22Rv1 (cell line): ENCODE measurements around the gene MITD1.

Experiments used
- H3K27ac ChIP-seq: fragments of 450-650 bp; 2 replicates; pipeline ENCODE4 v1.5.1; 2017
- ZFX ChIP-seq: fragments of 450-650 bp; IDR thresholded peaks from 2 replicates; pipeline ENCODE4 v1.6.1; 2017; ENCODE audit warnings: antibody characterized with exemption, borderline replicate concordance
- TF ChIP-seq, protein P1 (sequence below): fragments of 450-650 bp; IDR thresholded peaks from 2 replicates; pipeline ENCODE4 v1.5.1; 2017; ENCODE audit warnings: mild to moderate bottlenecking

The MITD1 gene

DNA sequence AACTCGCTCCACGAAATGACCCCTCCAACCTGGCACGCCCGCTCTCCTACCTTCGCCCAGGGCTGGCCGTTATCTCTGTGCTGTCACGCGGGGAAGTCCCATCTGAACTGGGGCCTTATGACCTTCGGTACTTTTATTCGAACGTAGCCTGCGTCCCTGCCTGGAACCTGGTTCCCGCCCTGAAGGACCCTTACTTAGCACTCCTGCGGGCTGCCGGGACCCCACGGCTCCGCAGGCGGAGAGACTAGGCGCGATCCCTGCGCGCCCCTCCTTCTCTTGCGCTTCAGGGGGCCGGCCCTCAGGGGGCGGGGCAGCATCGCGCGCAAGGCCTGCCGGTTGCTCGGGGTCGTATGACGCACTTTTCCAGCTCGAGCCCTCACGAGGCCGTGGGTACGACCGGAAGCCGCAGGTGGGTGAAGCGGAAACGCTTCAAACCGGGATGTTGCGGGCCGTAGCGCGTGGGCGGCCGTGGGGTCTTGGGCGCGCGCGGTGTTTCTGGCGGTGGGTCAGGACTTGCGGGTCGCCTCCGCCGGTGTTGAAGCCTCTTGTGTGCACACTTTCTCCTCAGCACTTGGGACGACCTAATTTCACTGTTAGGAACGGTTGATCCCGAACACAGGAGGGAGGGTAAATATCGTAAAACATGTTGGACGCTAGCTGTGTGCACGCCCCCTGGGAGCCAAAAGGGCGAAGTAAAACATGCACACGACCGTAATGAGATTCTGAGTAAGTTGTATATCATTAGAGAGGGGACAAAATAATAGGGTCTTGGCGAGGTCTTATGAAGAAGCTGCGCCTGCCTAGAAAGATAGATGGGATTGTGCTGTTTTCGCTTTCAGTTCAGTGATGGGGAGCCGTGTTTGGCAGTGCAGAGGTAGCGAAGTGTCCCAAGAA lies 26.0 kb downstream of the MITD1 start, which contains the start of the genes LIPT1 and TSGA10:
Gene LIPT1 (plus strand): TSS at position 325 of the 894 bp plus-strand sequence. CDS start 6,991 bp downstream, outside the sequence.
Gene TSGA10 (minus strand): TSS at position 300 of the 894 bp plus-strand sequence. CDS start 45,503 bp downstream, outside the sequence.
- H3K27ac ChIP-seq: peak within 1 kb of the TSS; percentile 82
- TF ChIP-seq ZFX: no peak
- TF ChIP-seq, protein P1, sequence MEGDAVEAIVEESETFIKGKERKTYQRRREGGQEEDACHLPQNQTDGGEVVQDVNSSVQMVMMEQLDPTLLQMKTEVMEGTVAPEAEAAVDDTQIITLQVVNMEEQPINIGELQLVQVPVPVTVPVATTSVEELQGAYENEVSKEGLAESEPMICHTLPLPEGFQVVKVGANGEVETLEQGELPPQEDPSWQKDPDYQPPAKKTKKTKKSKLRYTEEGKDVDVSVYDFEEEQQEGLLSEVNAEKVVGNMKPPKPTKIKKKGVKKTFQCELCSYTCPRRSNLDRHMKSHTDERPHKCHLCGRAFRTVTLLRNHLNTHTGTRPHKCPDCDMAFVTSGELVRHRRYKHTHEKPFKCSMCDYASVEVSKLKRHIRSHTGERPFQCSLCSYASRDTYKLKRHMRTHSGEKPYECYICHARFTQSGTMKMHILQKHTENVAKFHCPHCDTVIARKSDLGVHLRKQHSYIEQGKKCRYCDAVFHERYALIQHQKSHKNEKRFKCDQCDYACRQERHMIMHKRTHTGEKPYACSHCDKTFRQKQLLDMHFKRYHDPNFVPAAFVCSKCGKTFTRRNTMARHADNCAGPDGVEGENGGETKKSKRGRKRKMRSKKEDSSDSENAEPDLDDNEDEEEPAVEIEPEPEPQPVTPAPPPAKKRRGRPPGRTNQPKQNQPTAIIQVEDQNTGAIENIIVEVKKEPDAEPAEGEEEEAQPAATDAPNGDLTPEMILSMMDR: peak; percentile 30

DNA sequence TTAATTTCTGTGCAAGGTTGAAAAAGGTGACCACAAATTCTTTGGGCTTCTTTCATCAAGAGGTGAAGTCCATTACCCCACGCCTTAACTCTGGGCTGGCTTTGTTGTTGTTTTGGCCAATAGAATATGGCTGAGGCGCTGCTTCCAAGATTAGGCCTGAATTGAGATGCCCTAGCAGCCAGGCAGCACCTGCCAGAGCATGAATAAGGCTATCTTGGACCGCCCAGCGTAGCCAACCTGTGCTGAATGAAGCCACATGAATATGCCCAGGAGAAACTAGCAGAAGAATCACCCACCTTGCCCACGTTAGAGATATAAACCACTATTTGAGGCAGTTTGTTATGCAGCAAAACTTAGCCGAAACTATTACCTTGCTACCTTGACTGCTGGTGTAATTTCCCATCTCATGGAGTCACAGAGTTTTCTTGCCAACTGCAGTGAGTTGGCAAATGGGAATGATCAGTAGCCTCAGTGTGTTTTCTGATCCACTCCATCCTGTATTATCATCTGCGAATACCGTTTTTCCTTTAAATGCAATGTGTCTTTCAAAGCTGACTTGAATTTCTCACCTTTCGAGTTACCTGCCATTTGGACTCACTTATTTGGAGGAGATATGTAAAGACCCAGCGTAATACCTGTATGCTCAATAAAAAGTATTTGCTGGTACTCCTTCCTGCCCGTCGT lies 26.8 kb downstream of the MITD1 start:
- TF ChIP-seq, protein P1: no peak
- no peak for TF ChIP-seq ZFX
- H3K27ac ChIP-seq: peak overlapping the region; percentile 82

- TF ChIP-seq, protein P1: no peak
- no peak for TF ChIP-seq ZFX
- H3K27ac ChIP-seq: no peak overlapping the region
These were observed 28.5 kb downstream of the MITD1 start for GRCh38 chr2:99152199-99152895.

DNA sequence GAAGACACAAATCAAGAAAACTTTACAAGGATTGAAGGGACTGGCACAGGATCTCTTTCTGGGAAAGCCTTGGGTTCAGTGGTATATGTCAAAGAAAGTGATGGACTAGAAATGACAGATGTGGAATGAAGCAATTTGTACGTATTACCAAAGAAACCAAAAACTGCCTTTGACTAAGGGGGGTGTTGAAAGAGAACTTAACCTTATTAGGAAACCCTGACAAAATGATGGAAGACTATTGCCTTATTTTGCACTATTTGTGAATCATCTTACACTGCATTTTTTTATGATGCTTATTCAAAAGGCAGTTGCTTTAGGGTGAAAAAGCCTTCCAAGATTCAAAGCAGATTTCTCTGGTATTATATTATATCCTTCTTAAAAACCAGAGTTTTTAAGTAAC lies 30.2 kb downstream of the MITD1 start:
- no peak overlapping the region for H3K27ac ChIP-seq
- no peak for TF ChIP-seq ZFX
- TF ChIP-seq, protein P1: no peak

DNA sequence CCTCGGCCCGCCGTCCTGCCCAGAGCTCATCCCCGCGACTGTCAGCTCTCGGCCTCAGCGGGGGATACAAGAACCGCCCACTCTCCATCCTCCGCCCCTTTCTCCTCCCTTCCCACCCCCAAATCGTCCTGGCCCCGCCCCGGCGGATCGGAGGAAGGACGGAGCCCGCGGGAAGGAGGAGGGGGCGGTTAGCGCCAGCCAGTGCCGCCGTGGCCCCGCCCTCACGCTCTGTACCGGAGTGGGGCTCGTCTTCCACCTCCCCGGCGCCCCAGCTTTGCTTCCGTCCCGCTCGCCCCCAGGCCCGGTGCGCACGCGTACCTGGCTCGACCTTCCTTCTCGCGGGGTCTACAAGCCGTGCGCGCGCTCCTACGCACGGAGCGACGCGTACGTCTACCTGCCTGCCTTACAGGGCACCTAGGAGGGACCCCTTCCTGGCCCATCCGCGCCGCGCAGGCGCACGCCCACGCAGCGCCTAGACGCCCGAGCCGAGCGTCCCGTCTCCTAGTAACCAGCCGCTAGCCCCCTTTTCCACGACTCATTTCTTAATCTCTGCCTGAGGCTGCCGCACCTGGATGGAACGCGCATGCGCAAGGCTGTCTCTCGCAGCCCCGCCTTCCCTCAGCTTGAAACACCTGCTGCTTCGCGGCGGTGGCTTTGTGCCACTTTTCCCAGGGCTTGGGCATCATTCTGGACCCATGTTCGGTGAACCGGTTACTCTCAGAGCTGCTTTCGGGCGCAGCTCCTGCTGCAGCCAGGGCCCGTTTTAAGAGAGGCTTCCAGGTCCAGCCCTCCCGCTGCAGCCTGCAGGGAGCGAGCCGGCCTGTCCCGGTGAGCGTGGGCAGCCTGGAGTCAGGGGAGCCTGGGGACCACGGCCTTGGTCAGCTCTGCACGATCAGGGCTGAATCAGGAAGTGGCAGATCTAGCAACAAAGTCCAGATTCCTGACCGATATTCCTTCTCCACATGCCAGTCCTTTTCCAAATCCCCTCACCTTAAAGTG lies 39.4 kb downstream of the MITD1 start, which contains the start of gene C2orf15:
Gene C2orf15 (plus strand): TSS at position 598 of the 999 bp plus-strand sequence. CDS start 8,852 bp downstream, outside the sequence.
- no peak for TF ChIP-seq ZFX
- TF ChIP-seq, protein P1: no peak
- H3K27ac ChIP-seq: peak within 1 kb of the TSS; percentile 90

DNA sequence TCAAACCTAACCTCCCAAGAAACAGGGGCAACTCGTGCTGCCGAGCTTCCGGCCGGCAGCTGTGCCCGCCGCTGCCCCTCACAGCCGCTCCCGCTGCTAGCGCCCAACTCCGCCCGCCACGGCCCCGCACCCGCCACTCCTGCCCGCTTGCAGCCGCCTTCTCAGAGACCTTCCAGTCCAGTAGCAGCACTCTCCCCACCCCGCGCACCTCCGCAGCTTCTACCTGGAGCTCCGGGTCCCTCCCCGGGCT lies 40.1 kb downstream of the MITD1 start:
- H3K27ac ChIP-seq: peak overlapping the region; percentile 90
- no peak for TF ChIP-seq ZFX
- TF ChIP-seq, protein P1: no peak
